Measurements from ENCODE around the gene PDLIM5.

PDLIM5 gene

GRCh38 chr4:94495408-94495807 is 43.7 kb downstream of the PDLIM5 start:
- DNase-seq = no peak
- Histone ChIP-seq H3K4me3 (ENCODE audit: low read depth, low read length) (no peak overlapping the region), H3K36me3 (0 out of 2 replicates have a peak, but pooled peaks cover 3% of the 10 kb centered on the region), H3K4me1 (peaks cover 4% of the 10 kb centered on the region; the same call in 1 of the 2 replicates), H3K9me3 (no peaks in the 10 kb centered on the region), H3K27me3 (no peaks in the 10 kb centered on the region)
- no peak for TF ChIP-seq CTCF (IDR thresholded peaks at IDR 0.05; ENCODE audit: low read depth, low read length)

DNA sequence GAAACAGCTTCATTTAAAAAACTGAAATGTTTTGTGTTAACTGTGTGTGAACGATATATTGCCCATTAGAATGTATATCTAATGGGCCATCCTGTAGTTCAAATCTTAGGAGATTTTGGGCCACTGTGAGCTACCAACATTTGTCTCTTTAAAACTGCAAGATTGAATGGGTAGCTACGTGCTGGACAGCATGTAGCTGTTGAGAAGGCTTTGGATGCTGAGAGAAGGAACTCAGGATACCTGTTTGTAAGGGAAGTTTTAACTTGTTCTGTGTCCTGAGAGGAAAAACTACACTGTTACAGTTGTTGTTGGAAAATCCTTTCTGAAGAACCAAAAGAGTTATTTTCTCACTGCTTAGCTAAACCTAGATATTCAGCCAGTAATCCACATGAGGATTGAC is 45.9 kb downstream of the PDLIM5 start:
- H3K4me1 ChIP-seq = no peaks in the 10 kb centered on the region
- DNase-seq = no peak
- H3K36me3 ChIP-seq = 0 out of 2 replicates have a peak, but pooled peaks cover 3% of the 10 kb centered on the region
- TF ChIP-seq CTCF (IDR thresholded peaks at IDR 0.05; ENCODE audit: low read depth, low read length) = no peak
- H3K9me3 ChIP-seq = no peaks in the 10 kb centered on the region
- H3K27me3 ChIP-seq = no peaks in the 10 kb centered on the region
- no peak overlapping the region for H3K4me3 ChIP-seq (ENCODE audit: low read depth, low read length)

DNA sequence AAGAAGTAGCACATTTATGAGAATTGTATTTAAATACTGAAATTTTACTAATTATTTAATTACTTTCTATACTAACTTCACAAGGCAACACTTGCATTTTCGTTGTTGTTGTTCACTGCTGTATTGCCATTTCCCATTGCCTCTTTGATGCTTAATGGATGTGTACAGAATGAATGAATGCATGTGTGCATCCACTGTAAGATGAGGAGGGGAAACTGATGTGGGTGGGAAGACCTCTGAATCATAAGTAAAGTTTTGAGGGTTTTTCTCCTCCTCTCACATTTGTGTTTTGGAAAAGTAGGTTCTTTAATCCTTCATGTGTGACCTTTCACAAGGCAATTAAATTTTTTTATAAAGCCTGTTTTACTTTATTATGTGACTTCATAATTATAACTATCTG is 46.8 kb downstream of the PDLIM5 start:
- Histone ChIP-seq H3K9me3 (no peaks in the 10 kb centered on the region), H3K4me1 (no peaks in the 10 kb centered on the region), H3K27me3 (no peaks in the 10 kb centered on the region), H3K36me3 (0 out of 2 replicates have a peak, but pooled peaks cover 3% of the 10 kb centered on the region), H3K4me3 (ENCODE audit: low read depth, low read length) (no peak overlapping the region)
- DNase-seq = no peak
- no peak for TF ChIP-seq CTCF (IDR thresholded peaks at IDR 0.05; ENCODE audit: low read depth, low read length)

GRCh38 chr4:94500685-94501084 is 48.9 kb downstream of the PDLIM5 start:
- Histone ChIP-seq H3K4me3 (ENCODE audit: low read depth, low read length) (no peak overlapping the region), H3K36me3 (no peaks in the 10 kb centered on the region), H3K9me3 (no peaks in the 10 kb centered on the region), H3K27me3 (no peaks in the 10 kb centered on the region), H3K4me1 (no peaks in the 10 kb centered on the region)
- no peak for DNase-seq
- no peak for TF ChIP-seq CTCF (IDR thresholded peaks at IDR 0.05; ENCODE audit: low read depth, low read length)

- no peak for DNase-seq
- Histone ChIP-seq H3K9me3 (no peaks in the 10 kb centered on the region), H3K4me1 (peaks cover 3% of the 10 kb centered on the region), H3K36me3 (no peaks in the 10 kb centered on the region; the same call in 1 of the 2 replicates), H3K27me3 (no peaks in the 10 kb centered on the region), H3K4me3 (ENCODE audit: low read depth, low read length) (no peak overlapping the region)
- no peak for TF ChIP-seq CTCF (IDR thresholded peaks at IDR 0.05; ENCODE audit: low read depth, low read length)
Observed at GRCh38 chr4:94504545-94504944, 52.8 kb downstream of the PDLIM5 start.

DNA sequence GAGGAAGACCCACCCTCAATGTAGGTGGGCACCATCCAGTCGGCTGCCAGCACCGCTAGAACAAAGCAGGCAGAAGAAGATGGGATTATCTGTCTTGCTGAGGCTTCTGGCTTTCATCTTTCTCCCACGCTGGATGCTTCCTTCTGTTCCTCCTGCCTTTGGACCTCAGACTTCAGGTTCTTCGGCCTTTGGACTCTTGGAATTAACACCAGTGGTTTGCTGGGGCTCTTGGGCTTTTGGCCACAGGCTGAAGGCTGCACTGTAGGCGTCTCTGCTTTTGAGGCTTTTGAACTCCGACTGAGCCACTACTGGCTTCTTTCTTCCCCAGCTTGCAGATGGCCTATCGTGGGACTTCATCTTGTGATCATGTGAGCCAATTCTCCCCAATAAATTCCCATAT is 55.1 kb downstream of the PDLIM5 start:
- H3K36me3 ChIP-seq = no peaks in the 10 kb centered on the region; the same call in 1 of the 2 replicates
- H3K9me3 ChIP-seq = no peaks in the 10 kb centered on the region
- H3K4me3 ChIP-seq (ENCODE audit: low read depth, low read length) = no peak overlapping the region
- no peak for DNase-seq
- H3K4me1 ChIP-seq = peaks cover 3% of the 10 kb centered on the region
- H3K27me3 ChIP-seq = no peaks in the 10 kb centered on the region; the same call in 1 of the 2 replicates
- TF ChIP-seq CTCF (IDR thresholded peaks at IDR 0.05; ENCODE audit: low read depth, low read length) = no peak

All from BE2C (cell line).